Endometrium (tissue), 2 donors: Measurements from ENCODE around the gene PROB1.
"Not testable (repeated sequence)": the region's sequence is repeated elsewhere in the genome, so short reads cannot be mapped to it uniquely, and the experiment has no call there.

Experiments
- FAIRE-seq: peaks from 2 replicates; lab custom pipeline; 2012; peaks lifted over from hg19 to GRCh38; lab: Jason Lieb, UNC
- donor health status: control.
- donor health status: control.

PROB1 gene

GRCh38 chr5:139392678-139393496, 2.0 kb downstream of the PROB1 start:
- FAIRE-seq: no peak

- FAIRE-seq: no peak
Observed at GRCh38 chr5:139392324-139392677, 2.6 kb downstream of the PROB1 start.

- no peak for FAIRE-seq
Observed at GRCh38 chr5:139391570-139392323, 3.2 kb downstream of the PROB1 start.

- no peak for FAIRE-seq
Observed at GRCh38 chr5:139390639-139391569, 4.0 kb downstream of the PROB1 start.

- no peak for FAIRE-seq
Observed at GRCh38 chr5:139389701-139390638, 4.9 kb downstream of the PROB1 start, which contains the start of gene MZB1. TSS of gene MZB1 (minus strand) at chr5:139389913. CDS start at chr5:139389856, 57 bp downstream.

- no peak for FAIRE-seq
Observed at GRCh38 chr5:139388198-139388821, 6.6 kb downstream of the PROB1 start.

- FAIRE-seq: no peak
Observed at GRCh38 chr5:139387611-139388197, 7.2 kb downstream of the PROB1 start.

GRCh38 chr5:139386956-139387355, 7.9 kb downstream of the PROB1 start:
- FAIRE-seq: not testable (repeated sequence)

- FAIRE-seq: no peak
Observed at GRCh38 chr5:139386050-139386438, 8.9 kb downstream of the PROB1 start.

GRCh38 chr5:139385061-139386049, 9.5 kb downstream of the PROB1 start:
- FAIRE-seq: no peak

- FAIRE-seq: no peak
Observed at GRCh38 chr5:139384591-139385051, 10.3 kb downstream of the PROB1 start.

- FAIRE-seq: no peak
Observed at GRCh38 chr5:139383993-139384590, 10.8 kb downstream of the PROB1 start.

- FAIRE-seq: no peak
Observed at GRCh38 chr5:139383275-139383992, 11.5 kb downstream of the PROB1 start, which contains the start of gene SLC23A1. TSS of gene SLC23A1 (minus strand) at chr5:139383297. CDS start at chr5:139383253, 44 bp downstream.

- FAIRE-seq: no peak
Observed at GRCh38 chr5:139382807-139383206, 12.1 kb downstream of the PROB1 start.

- FAIRE-seq: no peak
Observed at GRCh38 chr5:139381837-139382761, 12.8 kb downstream of the PROB1 start.

GRCh38 chr5:139379626-139380449, 15.1 kb downstream of the PROB1 start:
- FAIRE-seq: no peak
